Measurements from ENCODE around the gene CEBPZ. TPM values are rescaled to one million over a fixed set of nuclear protein-coding genes. Genes with fewer than 3 reads are reported as not detected.
A peak's percentile ranks its signal among the peaks of the same experiment; 100 is the strongest.

The CEBPZ gene
- total and polyA plus RNA-seq, 2 of the 13 experiments (the other 11 are each of a cell fraction or from before 2014, with no cell fraction given), result 14.4 to 117 TPM

- TF ChIP-seq NR2C2 (CRISPR knock-in tag; IDR thresholded peaks at IDR 0.05; ENCODE audit: borderline replicate concordance) (peak; percentile 97), STAG1 (CRISPR knock-in tag; IDR thresholded peaks at IDR 0.05) (no peak), ZC3H4 (CRISPR knock-in tag; IDR thresholded peaks at IDR 0.05; ENCODE audit: borderline replicate concordance) (no peak), NR3C1 (CRISPR knock-in tag; IDR thresholded peaks at IDR 0.05) (no peak), CHCHD3 (CRISPR knock-in tag; IDR thresholded peaks at IDR 0.05) (peak; percentile 93; the same call in 1 of the 2 replicates), ZNF792 (CRISPR knock-in tag; IDR thresholded peaks at IDR 0.05) (peak; percentile 61), NRL (CRISPR knock-in tag; IDR thresholded peaks at IDR 0.05; ENCODE audit: borderline replicate concordance) (peak; percentile 99), CTCF (CRISPR knock-in tag; IDR thresholded peaks at IDR 0.05) (peak; percentile 3; the same call in 1 of the 2 replicates), FOXP1 (IDR thresholded peaks at IDR 0.05) (no peak), FOXP1 (CRISPR knock-in tag; IDR thresholded peaks at IDR 0.05) (no peak), ISL2 (CRISPR knock-in tag; IDR thresholded peaks at IDR 0.05) (peak; percentile 66; the same call in 1 of the 2 replicates), DDIT3 (CRISPR knock-in tag; IDR thresholded peaks at IDR 0.05) (0 out of 2 replicates have a peak, but pooled peaks have one; percentile 29), ZNF317 (CRISPR knock-in tag; IDR thresholded peaks at IDR 0.05) (peak; percentile 52), BORCS8-MEF2B (CRISPR knock-in tag; IDR thresholded peaks at IDR 0.05) (peak; percentile 97), MIER2 (CRISPR knock-in tag; IDR thresholded peaks at IDR 0.05) (no peak), ZBTB42 (CRISPR knock-in tag; IDR thresholded peaks at IDR 0.05) (peak; percentile 39; the same call in 1 of the 2 replicates), MXD3 (CRISPR knock-in tag; IDR thresholded peaks at IDR 0.05) (peak; percentile 94), REL (CRISPR knock-in tag; conservative IDR thresholded peaks at IDR 0.05) (0 out of 2 replicates have a peak, but pooled peaks have one; percentile 15), KLF11 (CRISPR knock-in tag; IDR thresholded peaks at IDR 0.05) (0 out of 2 replicates have a peak, but pooled peaks have one; percentile 32), ZNF670 (CRISPR knock-in tag; IDR thresholded peaks at IDR 0.05; ENCODE audit: borderline replicate concordance) (peak; percentile 95; the same call in 1 of the 2 replicates), ZNF451 (CRISPR knock-in tag; IDR thresholded peaks at IDR 0.05) (peak; percentile 73), ARNT2 (CRISPR knock-in tag; IDR thresholded peaks at IDR 0.05; ENCODE audit: low read depth) (peak; percentile 87), ZFP41 (CRISPR knock-in tag; IDR thresholded peaks at IDR 0.05; ENCODE audit: borderline replicate concordance) (no peak; the same call in 1 of the 2 replicates), ZNF20 (CRISPR knock-in tag; IDR thresholded peaks at IDR 0.05) (peak; percentile 83), SMARCC2 (IDR thresholded peaks at IDR 0.05) (no peak), POGK (CRISPR knock-in tag; conservative IDR thresholded peaks at IDR 0.05) (peak; percentile 97)
These were observed 34.8 kb downstream of the CEBPZ start, which contains the start of gene CEBPZOS (continued) for GRCh38 chr2:37196320-37197195.
